BJ (cell line): Measurements from ENCODE around the gene C1orf115. TPM values are rescaled to one million over a fixed set of nuclear protein-coding genes. Genes with fewer than 3 reads are reported as not detected.
"Not testable (repeated sequence)": the region's sequence is repeated elsewhere in the genome, so short reads cannot be mapped to it uniquely, and the experiment has no call there.

Experiments
- CTCF ChIA-PET: fragments of 350-600 bp; formaldehyde crosslinking; extraction: SDS; loops from one replicate; lab custom pipeline; 2021; ENCODE audit warnings: antibody characterized with exemption, inconsistent platforms; lab: Yijun Ruan, JAX
- POLR2A ChIA-PET: fragments of 300-600 bp; sonication (Branson Sonifier 250); formaldehyde crosslinking; extraction: SDS; loops from one replicate; lab custom pipeline; 2021; ENCODE audit warnings: antibody characterized with exemption; lab: Charles Lee
- DNase-seq: peaks from one replicate; pipeline ENCODE4 v3.0.0-alpha.2; 2011; ENCODE audit warnings: low read depth
- H3K27me3 ChIP-seq: 2 replicates; pipeline ENCODE4 v1.6.0; 2011; ENCODE audit warnings: low read length; ENCODE audit not compliant: control insufficient read depth, insufficient read depth
- H3K36me3 ChIP-seq: 2 replicates; pipeline ENCODE4 v1.5.1; 2011; ENCODE audit warnings: low read length; ENCODE audit not compliant: control insufficient read depth, insufficient read depth
- H3K4me3 ChIP-seq: 2 replicates; pipeline ENCODE4 v1.5.1; 2011; ENCODE audit warnings: low read depth, mild to moderate bottlenecking, control low read depth, low read length
- polyA plus RNA-seq: library from polyadenylated mRNA; depleted of rRNA; stranded (reverse); fragments of >200 nt; gene quantifications from 2 replicates; pipeline ENCODE4 v1.2.3, GENCODE V29; 2011
- TF ChIP-seq, protein P1 (sequence below): IDR thresholded peaks from 2 replicates; pipeline ENCODE4 v1.5.1; 2011; ENCODE audit warnings: low read depth, mild to moderate bottlenecking, control low read depth, inconsistent platforms, low read length, moderate library complexity; ENCODE audit not compliant: insufficient read depth

Gene C1orf115
- polyA plus RNA-seq, 1 experiment, result 3.8 TPM

DNA sequence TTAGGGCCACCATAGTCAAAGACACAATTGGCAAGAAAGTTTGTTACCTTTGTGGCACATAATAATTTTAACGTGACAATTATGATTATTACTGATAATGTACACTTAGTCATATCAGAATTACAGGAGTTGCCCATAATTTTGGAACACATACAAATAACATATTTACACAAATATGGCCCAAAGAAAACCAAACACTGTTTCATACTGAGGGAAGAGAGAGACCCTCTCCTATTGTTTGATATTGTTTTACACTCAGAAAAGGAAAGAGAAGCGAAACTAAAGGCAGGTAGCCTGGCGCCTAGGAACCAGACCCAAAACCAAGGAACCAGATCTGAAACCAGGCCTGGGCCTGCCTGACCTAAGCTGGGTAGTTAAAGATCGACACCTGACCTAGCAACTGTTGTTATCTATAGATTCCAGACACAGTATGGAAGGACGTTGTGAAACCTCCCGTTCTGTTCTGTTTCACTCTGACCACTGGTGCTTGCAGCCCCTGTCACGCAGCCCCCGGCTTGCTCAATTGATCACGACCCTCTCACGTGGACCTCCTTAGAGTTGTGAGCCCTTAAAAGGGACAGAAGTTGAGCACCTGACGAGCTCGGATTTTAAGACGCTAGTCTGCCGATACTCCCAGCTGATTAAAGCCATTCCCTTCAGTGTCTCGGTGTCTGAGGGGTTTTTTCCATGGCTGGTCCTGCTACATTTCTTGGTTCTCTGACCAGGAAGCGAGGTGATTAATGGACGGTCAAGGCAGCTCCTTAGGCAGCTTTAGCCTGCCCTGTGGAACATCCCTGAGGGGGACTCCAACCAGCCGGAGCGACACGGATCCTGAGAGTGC lies 27.9 kb downstream of the C1orf115 start:
- H3K4me3 ChIP-seq, result no peak overlapping the region
- DNase-seq, result no peak
- TF ChIP-seq, protein P1, sequence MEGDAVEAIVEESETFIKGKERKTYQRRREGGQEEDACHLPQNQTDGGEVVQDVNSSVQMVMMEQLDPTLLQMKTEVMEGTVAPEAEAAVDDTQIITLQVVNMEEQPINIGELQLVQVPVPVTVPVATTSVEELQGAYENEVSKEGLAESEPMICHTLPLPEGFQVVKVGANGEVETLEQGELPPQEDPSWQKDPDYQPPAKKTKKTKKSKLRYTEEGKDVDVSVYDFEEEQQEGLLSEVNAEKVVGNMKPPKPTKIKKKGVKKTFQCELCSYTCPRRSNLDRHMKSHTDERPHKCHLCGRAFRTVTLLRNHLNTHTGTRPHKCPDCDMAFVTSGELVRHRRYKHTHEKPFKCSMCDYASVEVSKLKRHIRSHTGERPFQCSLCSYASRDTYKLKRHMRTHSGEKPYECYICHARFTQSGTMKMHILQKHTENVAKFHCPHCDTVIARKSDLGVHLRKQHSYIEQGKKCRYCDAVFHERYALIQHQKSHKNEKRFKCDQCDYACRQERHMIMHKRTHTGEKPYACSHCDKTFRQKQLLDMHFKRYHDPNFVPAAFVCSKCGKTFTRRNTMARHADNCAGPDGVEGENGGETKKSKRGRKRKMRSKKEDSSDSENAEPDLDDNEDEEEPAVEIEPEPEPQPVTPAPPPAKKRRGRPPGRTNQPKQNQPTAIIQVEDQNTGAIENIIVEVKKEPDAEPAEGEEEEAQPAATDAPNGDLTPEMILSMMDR, result no peak
- POLR2A ChIA-PET, result no interaction called here
- no peaks in the 10 kb centered on the region for H3K27me3 ChIP-seq
- H3K36me3 ChIP-seq, result no peaks in the 10 kb centered on the region
- CTCF ChIA-PET, result interaction anchor here (2.1 kb wide), 1 partner anchor 15 kb away, joined by 9 read pairs; no protein-coding TSS in a partner anchor

DNA sequence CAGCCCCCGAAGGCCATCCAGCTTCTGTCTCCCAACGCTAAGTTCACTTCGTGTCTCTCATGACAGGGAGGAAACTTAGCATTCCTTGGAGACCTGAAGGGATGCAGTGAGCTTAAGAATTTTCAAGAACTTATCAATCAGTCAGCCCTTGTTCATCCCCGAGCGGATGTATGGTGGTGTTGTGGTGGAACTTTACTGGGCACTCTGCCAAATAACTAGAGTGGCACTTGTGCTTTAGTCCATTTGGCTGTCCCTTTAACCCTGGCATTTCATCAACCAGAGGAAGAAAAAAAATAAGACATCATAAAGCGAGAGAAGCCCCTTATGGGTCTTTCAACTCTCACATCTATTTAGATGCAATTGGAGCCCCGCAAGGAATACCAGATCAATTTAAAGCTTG lies 31.1 kb downstream of the C1orf115 start:
- DNase-seq, H3K27me3 ChIP-seq, H3K4me3 ChIP-seq, H3K36me3 ChIP-seq, POLR2A ChIA-PET: not testable (repeated sequence)
- CTCF ChIA-PET, result interaction anchor here (1.1 to 1.3 kb wide), 3 partner anchors 12 to 42 kb away, joined by 3 to 5 read pairs (median 3); no protein-coding TSS in a partner anchor

DNA sequence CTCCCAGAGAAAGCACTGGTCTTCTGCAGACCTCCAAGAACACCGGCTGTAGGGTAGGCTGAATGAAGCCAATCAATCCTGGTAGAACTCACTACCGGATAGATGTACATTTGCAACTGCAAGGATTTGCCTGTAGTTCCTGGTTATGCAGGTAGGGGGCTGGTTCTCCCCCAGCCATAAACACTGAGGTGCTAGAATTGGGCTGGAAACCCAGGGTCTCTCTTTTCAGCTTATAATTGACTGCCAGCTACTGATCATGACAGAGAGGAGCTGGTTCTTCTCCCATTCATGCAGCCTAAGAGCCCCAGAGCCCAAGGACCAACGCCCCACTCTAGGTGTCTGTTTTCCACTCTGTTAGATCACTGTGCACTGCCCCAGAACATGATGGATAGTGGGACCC lies 36.5 kb downstream of the C1orf115 start:
- DNase-seq, result no peak
- TF ChIP-seq, protein P1, result peak; percentile 26; the same call in 1 of the 2 replicates
- H3K4me3 ChIP-seq, result no peak overlapping the region
- peaks cover 1% of the 10 kb centered on the region; the same call in 1 of the 2 replicates for H3K27me3 ChIP-seq
- H3K36me3 ChIP-seq, result no peaks in the 10 kb centered on the region
- POLR2A ChIA-PET, result no interaction called here
- CTCF ChIA-PET, result interaction anchor here (0.6 to 1.1 kb wide), 2 partner anchors 33 to 273 kb away, joined by 3 to 4 read pairs; no protein-coding TSS in a partner anchor

DNA sequence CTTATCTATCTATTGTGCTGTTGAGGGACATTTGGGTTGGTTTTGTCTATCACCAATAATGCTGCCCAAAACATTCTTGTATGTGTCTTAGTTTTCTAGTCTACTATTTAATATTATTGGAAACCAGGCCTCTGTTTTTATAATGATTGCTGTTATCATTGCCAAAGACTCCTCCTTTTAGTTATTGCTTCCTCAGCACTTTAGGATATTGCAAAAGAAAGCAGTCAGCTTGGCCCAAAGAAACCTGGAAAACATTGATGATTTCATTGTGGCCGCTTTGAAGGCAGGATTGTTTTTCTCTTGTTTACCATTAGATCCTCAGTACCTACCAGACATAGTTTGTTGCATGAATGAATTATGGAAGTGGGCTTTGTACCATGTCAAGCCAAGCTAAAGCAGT lies 37.4 kb downstream of the C1orf115 start:
- no peak overlapping the region for H3K4me3 ChIP-seq
- H3K27me3 ChIP-seq, result peaks cover 1% of the 10 kb centered on the region; the same call in 1 of the 2 replicates
- no peak for DNase-seq
- POLR2A ChIA-PET, result no interaction called here
- TF ChIP-seq, protein P1, result no peak
- CTCF ChIA-PET, result no interaction called here
- H3K36me3 ChIP-seq, result no peaks in the 10 kb centered on the region

DNA sequence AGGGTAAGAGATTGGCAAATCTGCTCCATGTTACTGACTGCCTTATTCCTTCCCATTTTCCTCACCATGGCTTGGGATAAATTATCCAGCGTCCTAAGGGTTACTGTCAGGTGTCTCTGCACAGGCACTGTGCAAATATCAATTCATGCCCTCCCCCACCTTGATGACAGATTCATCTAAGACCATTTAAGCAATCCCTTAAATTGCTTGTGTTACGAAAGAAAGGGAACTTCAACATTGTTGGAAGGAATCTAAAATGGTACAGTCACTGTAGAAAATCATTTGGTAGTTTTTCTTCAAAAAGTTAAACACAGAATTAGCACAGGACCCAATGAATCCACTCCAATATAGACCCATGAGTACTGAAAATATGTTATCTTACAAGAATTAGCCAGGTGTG lies 40.3 kb downstream of the C1orf115 start:
- Histone ChIP-seq H3K36me3 (no peaks in the 10 kb centered on the region), H3K4me3 (no peak overlapping the region), H3K27me3 (peaks cover 1% of the 10 kb centered on the region; the same call in 1 of the 2 replicates)
- ChIA-PET POLR2A (no interaction called here), CTCF (interaction anchor here (1.0 kb wide), 1 partner anchor 405 kb away, joined by 3 read pairs; no protein-coding TSS in a partner anchor)
- no peak for DNase-seq
- TF ChIP-seq, protein P1, result no peak
